NCI-H1105 treated with DMSO at 0.1 percent for 48 hours (cell line): ENCODE measurements around the gene ARHGDIG.

Source experiments
- DNase-seq: peaks from one replicate; lab custom pipeline; 2025; lab: John Stamatoyannopoulos, UW

Gene ARHGDIG

DNA sequence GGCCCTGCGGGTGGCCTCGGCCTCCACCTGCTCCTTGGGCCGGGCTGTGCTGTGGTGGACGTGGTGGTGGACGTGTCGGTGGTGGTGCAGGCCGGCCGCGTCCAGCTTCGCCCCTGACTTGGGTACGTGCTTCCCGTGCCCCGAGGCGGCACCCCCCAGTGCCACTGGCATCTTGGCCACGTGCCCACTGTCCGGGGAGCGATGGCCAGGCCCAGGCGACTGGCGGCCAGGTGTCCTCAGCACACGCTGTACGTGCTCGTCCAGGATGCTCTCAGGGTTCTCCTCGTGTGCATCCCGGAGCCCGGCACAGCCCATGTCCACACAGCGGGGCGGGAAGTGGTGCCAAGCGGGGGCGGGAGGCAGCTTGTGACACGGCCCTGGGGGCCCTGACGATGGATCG, 17.4 kb downstream of the ARHGDIG start:
- no peak for DNase-seq

DNA sequence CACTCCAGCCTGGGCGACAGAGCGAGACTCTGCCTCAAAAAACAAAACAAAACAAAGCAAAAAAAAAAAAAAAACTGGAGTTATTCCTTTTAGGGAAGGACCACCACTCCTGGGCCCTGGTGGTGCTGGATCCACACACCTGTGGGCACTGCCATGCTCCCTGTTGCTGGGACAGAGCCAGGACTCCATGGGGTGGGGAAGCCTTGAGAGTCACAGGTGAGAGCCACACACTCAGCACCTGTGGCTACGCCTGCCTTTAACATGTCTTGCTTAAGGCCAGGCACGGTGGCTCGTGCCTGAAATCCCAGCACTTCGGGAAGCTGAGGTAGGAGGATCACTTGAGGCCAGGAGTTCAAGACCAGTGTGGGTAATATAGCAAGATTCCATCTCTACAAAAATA, 20.8 kb downstream of the ARHGDIG start:
- DNase-seq: no peak

DNA sequence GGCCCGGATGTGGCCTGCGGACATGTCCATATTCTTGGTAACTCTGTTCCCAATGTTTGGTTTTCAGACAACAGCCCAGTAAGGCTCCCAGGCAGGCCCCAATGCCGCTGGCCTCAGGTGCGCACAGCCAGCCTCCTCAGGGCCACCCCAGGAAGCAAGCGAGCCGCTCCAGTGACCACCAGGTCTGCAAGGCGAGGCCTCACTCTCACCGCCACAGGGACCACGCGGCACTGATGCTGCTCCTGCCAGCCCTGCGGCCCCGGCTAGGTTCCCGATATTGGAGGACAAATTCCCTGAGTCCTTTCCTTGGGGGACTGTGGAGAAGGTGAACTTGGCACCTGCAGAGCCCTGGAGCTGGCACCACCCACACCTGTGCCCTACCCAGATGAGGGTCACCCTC, 21.6 kb downstream of the ARHGDIG start:
- DNase-seq: no peak

DNA sequence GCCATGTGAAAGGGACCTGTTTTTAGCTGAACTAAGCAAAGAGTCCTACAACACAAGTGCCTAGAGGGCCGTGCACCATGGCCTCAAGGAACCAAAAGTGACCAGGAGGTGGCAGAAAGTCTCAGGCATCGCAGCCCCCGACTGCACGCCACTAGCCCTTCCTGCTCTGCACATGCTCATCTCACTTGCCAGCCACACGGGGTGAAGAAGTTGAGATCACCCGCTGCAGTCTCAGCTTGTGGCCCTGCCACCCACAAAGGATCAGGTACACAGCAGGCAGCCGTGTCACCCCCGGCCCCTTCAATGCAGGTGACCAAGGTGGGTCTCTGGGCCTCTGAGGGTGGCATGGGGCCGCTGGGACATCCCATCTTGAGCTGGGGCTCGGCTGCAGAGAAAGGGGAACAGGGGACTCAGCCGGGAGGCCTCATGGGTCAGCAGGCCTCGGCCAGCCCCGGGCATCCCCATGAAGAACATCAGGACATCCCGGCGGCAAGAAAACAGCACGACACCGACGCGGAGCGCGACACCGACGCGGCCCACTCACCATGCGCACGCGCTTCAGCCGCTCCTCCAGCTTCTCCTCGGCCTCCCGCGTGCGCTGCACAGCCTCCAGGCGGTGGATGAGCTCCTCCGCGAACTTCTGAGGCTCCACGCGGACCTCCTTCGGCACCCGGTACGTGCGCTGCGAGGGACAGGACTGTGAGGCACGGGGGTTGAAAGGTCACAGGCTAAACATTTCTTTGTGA, 23.5 kb downstream of the ARHGDIG start:
- no peak for DNase-seq

DNA sequence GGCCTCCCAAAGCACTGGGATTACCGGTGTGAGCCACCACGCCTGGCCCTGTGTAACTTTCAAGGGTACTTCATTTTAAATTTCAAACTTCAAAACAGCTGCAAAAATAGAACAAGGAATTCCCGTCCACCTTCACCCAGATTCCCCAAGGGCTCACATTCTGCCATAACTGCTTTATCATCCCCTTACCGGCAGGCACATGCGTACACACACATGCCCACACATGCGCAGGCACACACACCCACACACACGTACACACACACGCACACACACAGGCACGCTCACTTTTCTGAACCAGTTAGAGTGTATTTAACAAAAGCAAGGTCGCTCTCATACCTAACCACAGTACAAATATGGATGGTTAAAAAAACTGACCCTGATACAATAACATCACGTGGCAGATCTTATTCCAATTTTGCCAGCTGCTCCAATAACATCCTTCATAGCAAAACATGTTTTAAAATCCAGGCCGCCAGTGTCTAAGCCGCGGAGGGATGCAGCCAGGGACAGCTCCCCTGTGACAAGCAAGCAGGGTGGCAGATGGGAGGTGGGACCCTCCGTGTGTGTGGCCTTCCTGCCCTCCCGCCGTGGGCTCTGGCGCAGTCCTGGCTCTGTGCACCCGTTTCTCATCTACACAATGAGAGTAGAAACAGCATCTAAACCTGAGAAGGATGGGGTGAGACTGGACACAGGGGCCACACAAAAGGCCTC, 25.7 kb downstream of the ARHGDIG start:
- no peak for DNase-seq

DNA sequence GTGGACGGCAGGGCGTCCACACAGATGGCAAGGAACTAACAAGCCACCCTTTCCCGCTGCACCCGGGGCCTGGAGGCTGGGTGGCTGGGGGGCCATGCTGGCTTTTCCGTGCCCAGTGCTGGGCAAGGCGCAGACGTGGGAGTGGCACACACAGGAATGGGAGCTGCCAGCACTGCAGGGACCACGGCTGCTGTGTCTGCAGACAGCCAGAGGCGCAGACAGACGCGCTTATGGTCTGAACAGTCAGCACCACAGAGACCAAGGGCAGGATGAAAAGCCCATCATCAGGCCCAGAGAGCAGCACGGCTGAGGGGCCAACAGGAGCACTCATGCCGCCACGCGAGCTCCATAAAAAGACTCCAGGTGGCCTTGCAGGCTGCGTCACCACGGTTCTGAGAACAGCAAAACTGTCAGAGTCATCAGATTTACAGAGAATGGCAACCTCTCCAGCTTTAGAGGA, 26.6 kb downstream of the ARHGDIG start:
- DNase-seq: no peak

DNA sequence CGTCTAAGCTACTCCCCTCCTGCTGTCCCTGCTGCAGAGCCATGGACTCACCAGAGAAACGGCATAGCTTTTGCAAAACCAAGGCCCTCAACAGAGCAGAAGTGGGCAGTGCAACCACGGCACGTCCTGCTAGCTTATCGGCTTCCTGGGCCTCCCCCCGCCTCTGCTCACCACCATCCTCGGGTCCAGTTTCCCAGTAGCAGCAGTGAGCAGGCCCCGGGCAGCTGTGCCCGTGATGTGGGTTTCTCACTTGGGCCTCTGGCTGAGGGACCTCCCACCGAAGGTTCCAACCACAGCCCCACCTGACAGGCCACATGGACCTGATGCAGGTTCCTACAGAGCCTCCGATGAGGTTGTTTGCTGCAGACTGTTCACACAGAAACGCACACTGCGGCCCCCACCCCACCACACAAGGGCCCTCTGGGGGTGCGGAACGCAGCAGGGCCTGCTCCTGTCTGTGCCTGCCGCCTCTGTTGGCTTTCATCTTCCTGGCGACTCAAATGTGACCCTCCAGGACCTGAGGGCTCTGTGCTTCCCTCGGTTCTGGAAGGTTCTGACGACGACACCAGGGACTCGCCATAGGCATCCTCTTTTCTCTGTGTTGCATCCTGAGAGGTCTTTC, 27.4 kb downstream of the ARHGDIG start:
- DNase-seq: no peak

DNA sequence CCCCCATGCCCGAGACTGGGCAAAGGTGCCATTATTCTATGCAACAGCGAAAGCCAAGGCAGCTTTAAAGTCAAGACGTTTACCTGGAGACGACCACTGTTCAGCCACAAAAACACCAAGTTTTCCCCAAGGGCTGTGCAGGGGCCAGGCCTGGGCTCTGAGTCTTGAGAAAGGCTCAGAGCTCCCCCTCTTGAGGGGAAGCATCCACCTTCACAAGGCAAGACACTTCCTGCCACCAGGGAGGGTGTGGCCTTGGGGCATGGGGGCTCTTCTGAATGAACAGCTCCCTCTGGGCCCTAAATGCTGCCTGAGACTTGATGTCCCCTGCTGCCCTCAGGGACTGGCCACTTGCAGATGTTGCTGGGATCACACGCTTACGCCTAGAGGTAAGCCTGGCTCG, 29.1 kb downstream of the ARHGDIG start:
- DNase-seq: no peak

DNA sequence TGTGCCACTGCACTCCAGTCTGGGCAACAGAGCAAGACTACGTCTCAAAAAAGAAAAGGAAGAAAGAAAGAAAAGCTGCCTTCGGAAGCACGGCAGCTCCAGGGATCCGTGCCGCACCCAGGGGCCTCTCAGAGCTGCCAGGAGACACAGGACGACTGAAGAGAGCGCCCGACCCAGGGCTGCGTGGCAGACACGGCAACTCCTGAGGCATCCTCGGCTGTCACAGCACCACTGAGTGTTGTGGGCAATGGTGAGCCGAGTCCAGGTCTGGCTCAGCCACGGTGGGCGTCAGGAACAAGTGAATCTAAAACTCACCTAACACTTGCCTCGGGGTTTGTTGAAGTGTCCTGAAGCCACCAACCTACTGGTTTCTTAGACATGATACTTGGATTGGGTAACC, 31.3 kb downstream of the ARHGDIG start:
- DNase-seq: no peak

DNA sequence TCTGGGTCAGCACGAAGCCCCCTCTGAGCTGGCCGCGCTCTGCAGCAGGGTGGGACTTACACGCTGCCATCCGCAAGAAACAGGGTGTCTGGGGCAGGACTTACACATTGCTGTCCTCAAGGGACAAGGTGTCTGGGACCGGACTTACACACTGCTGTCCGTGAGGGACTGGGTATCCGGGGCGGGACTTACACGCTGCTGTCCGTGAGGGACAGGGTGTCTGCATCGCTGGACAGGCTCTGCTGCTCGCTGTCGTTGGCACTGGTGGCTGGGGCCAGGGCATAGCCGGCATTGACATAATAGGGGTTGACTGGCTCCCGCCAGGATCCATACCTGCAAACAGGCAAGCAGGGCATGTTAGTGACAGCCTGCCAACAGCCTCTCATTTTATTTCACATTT, 34.0 kb downstream of the ARHGDIG start:
- no peak for DNase-seq

DNA sequence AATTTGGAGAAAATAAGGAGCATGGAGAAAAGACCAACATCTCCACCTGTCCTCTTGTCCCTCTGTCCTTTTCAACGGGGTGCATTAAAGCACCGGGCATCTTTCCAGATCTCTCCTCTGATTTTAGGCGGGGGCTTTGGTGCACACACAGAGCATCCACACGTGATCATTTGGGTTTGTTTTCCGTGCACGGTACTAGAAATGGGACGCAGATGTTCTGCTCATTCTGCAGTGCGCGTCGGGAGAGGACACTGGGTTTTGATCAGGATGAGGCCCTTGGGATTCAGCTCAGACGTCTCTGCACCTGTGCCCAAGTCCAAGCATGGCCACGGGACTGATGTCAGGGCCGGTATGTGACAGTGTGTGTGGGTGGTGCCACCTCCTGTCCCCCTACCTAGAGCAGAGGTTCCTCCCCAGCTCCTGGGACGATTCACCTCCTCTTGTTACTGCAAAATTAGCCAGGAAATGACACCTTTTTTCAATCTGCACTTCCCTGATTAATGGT, 34.5 kb downstream of the ARHGDIG start:
- peak; percentile 79 for DNase-seq

DNA sequence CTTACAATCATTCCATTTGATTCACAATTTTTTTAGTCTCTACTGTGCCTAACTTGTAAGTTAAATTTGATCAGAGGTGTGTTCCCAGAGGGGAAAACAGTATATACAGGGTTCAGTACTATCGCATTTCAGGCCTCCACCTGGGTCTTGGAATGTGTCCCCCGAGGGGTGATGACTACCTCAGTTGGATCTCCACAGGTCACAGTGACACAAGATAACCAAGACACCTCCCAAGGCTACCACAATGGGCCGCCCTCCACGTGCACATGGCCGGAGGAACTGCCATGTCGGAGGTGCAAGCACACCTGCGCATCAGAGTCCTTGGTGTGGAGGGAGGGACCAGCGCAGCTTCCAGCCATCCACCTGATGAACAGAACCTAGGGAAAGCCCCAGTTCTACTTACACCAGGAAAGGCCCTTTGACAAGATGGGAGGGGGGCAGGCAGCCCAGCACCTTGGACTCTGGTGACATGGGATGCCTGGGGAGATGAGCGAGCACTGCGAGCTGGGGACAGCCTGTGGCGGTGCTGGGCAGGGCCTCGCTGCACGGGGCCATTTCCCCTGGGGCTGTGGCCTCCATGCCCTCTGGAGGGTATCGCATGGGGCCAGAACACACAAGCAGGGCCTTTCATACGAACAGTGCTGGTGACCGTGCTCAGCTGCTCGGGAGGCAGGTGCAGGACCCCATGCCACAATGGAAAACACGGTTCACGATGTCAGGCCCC, 36.5 kb downstream of the ARHGDIG start:
- no peak for DNase-seq

DNA sequence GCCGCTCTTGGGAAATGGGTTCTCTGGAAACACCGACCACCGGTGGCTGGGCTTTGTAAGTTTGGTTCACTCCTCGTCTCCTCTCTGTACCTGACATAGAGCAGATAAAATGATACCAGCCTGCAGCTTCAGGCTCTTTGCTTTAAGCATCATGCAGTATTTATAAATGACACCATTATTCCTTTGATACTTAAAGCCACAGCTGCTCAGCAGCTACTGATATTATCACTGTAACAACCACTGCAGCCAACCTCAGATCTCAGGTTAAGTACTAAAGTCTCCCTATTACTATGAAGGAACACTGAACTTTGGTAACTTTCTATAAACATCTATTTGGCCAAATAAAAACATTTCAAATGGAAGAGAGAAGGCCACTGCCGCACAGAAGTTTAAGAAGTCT, 37.2 kb downstream of the ARHGDIG start:
- DNase-seq: no peak

DNA sequence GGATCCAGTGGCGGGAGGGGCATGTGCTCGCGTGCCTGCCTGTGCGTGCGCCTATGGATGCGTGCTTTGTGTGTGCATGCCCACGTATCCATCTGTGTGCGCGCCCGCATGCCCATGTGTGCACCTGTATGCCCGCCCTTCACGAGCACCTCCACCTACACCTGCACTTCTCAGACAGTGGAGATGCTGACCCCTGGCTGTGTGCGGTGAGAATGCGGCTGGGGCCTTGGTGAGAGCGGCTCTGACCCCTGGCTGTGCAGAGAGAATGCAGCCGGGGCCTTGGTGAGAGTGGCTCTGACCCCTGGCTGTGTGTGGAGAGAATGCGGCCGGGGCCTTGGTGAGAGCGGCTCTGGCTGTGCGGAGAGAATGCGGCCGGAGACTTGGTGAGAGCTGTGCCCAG, 38.2 kb downstream of the ARHGDIG start:
- DNase-seq: no peak

DNA sequence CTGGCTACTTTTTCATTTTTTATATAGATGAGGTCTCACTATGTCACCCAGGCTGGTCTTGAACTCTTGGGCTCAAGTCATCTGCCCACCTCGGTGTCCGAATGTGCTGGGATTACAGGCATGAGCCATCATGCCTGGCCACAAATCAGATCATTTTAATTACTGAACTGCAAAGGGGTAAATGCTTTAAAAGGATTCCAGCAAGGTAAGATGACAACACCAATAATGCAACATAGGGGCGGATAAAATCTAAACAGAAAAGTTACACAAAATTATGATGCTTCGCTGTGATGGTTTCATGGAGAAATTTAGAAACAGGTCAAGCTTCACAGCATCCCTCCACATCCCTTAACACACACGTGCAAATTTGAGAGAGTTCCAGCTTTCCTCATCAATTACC, 39.8 kb downstream of the ARHGDIG start:
- DNase-seq: no peak

DNA sequence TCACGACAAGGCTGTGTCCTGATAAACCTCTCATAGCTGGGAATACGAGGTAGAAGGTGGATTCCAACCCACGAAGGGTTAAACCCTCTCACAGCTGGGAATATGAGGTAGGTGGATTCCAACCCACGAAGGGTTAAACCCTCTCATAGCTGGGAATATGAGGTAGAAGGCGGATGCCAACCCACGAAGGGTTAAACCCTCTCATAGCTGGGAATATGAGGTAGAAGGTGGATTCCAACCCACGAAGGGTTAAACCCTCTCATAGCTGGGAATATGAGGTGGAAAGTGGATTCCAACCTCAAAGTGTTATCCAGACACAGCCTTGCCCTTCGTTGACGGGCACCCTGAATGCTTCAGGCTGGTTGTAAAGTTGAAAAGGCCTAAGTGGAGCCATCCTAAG, 41.1 kb downstream of the ARHGDIG start:
- no peak for DNase-seq

DNA sequence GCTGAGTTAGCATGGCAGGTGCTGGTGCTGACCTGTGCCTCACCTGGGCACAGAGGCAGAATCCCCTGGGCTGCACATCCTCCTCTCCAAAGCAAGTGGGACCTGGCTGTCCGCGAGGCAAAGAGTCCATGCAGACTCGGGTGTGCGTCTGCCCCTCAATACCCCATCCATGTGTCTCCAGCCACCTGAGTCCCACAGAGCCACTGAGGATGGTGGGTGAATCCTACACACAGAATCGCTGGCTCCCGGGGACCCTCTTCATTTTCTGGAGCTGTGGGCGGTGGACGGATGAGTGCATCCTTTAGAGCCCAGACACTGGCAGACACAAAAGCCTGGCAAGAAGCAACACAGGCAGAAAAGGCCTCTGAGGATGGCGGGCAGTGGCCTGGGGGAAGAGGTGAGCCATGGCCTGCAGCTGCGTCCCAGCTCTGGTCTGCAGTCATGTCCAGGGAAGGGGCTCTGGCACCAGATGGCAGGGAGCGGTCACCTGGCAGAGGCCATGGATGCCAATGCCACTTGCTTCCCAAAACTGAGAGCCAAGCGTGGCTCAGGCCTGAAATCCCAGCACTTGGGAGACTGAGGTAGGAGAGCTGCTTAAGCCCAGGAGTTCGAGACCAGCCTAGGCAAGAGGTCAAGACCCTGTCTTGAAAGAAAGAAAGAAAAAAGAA, 42.2 kb downstream of the ARHGDIG start:
- no peak for DNase-seq

DNA sequence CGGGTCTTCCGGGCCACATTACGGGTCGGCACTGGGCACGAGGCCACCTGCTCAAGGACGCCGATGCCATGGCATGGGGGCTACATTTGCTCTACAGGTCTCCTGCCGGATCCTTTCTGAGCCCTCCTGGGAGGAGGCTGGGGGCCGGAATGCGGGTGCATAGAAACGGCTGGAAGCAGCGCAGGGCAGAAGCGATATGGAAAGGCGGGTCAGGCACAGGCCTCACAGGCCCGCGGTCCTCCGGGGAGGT, 43.7 kb downstream of the ARHGDIG start:
- no peak for DNase-seq

DNA sequence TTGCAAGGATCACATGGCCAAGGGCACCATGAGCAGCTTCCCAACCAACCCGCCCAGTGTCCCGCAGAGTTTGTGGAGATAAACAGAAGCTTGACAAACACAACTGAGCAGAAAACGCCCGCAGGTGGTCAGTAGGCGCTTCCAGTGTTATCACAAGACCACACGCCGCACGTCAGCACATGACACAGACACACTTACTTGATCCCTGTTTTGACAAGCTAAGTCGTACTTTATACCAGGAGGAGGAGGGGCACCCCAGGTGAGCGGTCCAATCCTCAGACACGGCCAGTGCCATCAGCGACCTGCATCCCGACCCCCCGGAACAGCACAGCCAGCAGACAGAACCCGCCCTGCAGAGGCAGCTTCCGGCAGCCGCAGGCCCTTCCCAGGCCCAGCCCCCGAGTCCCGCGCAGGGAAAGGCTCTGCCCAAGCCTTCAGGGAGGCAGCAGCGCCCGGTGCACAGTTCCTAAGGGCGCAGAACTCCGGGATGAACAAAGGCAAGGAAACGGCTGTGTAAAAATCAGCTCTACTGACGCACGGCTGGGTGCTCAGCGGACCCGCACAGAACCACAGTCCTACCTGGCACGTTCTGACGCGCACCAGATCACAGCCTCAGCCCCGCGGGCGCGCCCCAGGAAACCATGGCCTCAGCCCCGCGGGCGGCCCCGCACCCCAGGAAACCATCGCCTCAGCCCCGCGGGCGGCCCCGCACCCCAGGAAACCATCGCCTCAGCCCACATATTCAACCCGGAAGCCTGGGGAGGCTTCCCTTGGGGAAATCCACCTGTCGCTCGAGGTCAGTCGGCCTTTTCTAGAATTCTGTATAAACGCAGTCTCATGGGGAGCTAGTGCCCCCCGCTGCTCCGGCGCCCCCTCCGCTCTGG, 44.3 kb downstream of the ARHGDIG start:
- no peak for DNase-seq

DNA sequence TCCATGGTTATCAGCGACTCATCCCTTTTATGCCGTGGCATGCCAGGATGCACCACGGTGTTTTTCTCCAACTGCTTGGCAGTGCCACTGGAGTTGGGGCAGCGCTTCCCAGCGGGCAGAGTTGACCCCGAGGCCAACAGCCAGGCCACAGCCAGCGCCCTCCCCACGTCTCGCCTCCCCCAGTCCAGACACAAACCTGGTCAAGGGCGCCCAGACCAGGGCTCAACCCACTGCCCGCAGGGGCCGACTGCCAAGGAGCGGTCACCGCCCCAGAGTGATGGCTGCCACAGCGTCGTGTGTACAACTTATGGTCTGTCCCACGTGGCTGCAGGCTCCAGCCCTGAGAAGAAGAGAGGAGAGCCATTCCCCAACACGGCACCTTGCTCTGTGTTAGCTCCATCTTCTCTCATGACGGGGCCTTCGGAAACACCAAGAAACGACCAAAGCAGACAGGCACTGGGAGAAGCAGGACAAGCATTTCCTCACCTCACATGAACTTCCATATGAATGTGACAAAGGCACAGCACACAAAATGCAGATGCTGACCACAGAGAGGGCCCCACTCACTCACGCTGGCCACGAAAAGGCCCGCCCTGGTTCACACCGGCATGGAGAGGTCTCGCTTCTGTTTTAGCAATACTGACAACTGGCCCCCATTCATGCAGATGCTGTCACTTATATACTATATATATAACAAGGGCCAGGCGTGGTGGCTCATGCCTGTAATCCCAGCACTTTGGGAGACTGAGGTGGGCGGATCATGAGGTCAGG, 45.2 kb downstream of the ARHGDIG start:
- no peak for DNase-seq
